Measurements from ENCODE around the gene CGB7. TPM values are rescaled to one million over a fixed set of nuclear protein-coding genes. Genes with fewer than 3 reads are reported as not detected.
A peak's percentile ranks its signal among the peaks of the same experiment; 100 is the strongest.

CGB7 gene
- total RNA-seq, 1 donor from 2014 or later = not detected

GRCh38 chr19:49085868-49086232 is 28.3 kb upstream of the CGB7 start:
- no peaks in the 10 kb centered on the region for H3K36me3 Mint-ChIP-seq (ENCODE audit: unreplicated experiment)
- H3K9me3 Mint-ChIP-seq (ENCODE audit: unreplicated experiment) = peaks cover 13% of the 10 kb centered on the region
- peaks cover 9% of the 10 kb centered on the region for H3K4me1 Mint-ChIP-seq (ENCODE audit: low read depth, unreplicated experiment)
- no peak for DNase-seq
- no peak for TF ChIP-seq CTCF (IDR thresholded peaks at IDR 0.05; ENCODE audit: partially characterized antibody, unreplicated experiment)
- H3K4me3 Mint-ChIP-seq (ENCODE audit: unreplicated experiment) = peak overlapping the region; percentile 99
- peaks cover 10% of the 10 kb centered on the region for H3K27me3 Mint-ChIP-seq (ENCODE audit: unreplicated experiment)
- H3K27ac Mint-ChIP-seq (ENCODE audit: unreplicated experiment) = peak overlapping the region; percentile 89

GRCh38 chr19:49085020-49085867 is 27.7 kb upstream of the CGB7 start, which contains the start of gene SNRNP70:
SNRNP70 (plus strand) TSS chr19:49085451; CDS start chr19:49086415, 964 bp downstream.
- H3K27ac Mint-ChIP-seq (ENCODE audit: unreplicated experiment) = peak within 1 kb of the TSS; percentile 89
- peak within 1 kb of the TSS; percentile 99 for H3K4me3 Mint-ChIP-seq (ENCODE audit: unreplicated experiment)
- peaks cover 17% of the 10 kb centered on the region for H3K9me3 Mint-ChIP-seq (ENCODE audit: unreplicated experiment)
- H3K27me3 Mint-ChIP-seq (ENCODE audit: unreplicated experiment) = peaks cover 10% of the 10 kb centered on the region
- peaks cover 9% of the 10 kb centered on the region for H3K4me1 Mint-ChIP-seq (ENCODE audit: low read depth, unreplicated experiment)
- peak; percentile 100 for DNase-seq
- no peaks in the 10 kb centered on the region for H3K36me3 Mint-ChIP-seq (ENCODE audit: unreplicated experiment)
- no peak for TF ChIP-seq CTCF (IDR thresholded peaks at IDR 0.05; ENCODE audit: partially characterized antibody, unreplicated experiment)

GRCh38 chr19:49084206-49085019 is 26.9 kb upstream of the CGB7 start:
- H3K4me1 Mint-ChIP-seq (ENCODE audit: low read depth, unreplicated experiment) = peaks cover 9% of the 10 kb centered on the region
- H3K4me3 Mint-ChIP-seq (ENCODE audit: unreplicated experiment) = peak overlapping the region; percentile 99
- DNase-seq = no peak
- peaks cover 17% of the 10 kb centered on the region for H3K9me3 Mint-ChIP-seq (ENCODE audit: unreplicated experiment)
- H3K36me3 Mint-ChIP-seq (ENCODE audit: unreplicated experiment) = no peaks in the 10 kb centered on the region
- no peak for TF ChIP-seq CTCF (IDR thresholded peaks at IDR 0.05; ENCODE audit: partially characterized antibody, unreplicated experiment)
- peak overlapping the region; percentile 89 for H3K27ac Mint-ChIP-seq (ENCODE audit: unreplicated experiment)
- peaks cover 10% of the 10 kb centered on the region for H3K27me3 Mint-ChIP-seq (ENCODE audit: unreplicated experiment)

GRCh38 chr19:49081273-49081672 is 23.7 kb upstream of the CGB7 start:
- no peak for DNase-seq
- H3K36me3 Mint-ChIP-seq (ENCODE audit: unreplicated experiment) = no peaks in the 10 kb centered on the region
- peaks cover 13% of the 10 kb centered on the region for H3K9me3 Mint-ChIP-seq (ENCODE audit: unreplicated experiment)
- H3K27me3 Mint-ChIP-seq (ENCODE audit: unreplicated experiment) = peaks cover 10% of the 10 kb centered on the region
- no peak for TF ChIP-seq CTCF (IDR thresholded peaks at IDR 0.05; ENCODE audit: partially characterized antibody, unreplicated experiment)
- H3K4me3 Mint-ChIP-seq (ENCODE audit: unreplicated experiment) = no peak overlapping the region
- peaks cover 4% of the 10 kb centered on the region for H3K4me1 Mint-ChIP-seq (ENCODE audit: low read depth, unreplicated experiment)
- H3K27ac Mint-ChIP-seq (ENCODE audit: unreplicated experiment) = no peak overlapping the region

Measured in glutamatergic neuron (in vitro differentiated cells).